Suprapubic skin (tissue), 4 donors: ENCODE data around the gene MYO18B. TPM values are rescaled to one million over a fixed set of nuclear protein-coding genes. Genes with fewer than 3 reads are reported as not detected.

Experiments used
- DNase-seq, 2 donors: peaks; one replicate each; pipeline ENCODE4 v3.0.0-alpha.2; 2019; ENCODE audit warnings: low spot score in 2 of 2
- H3K27ac ChIP-seq: fragments of 200-600 bp; sonication (generic); one replicate; pipeline ENCODE4 v1.5.1; 2019
- H3K27me3 ChIP-seq: fragments of 200-600 bp; sonication (generic); one replicate; pipeline ENCODE4 v1.5.1; 2019
- H3K36me3 ChIP-seq: fragments of 200-600 bp; sonication (generic); one replicate; pipeline ENCODE4 v1.5.1; 2019
- H3K4me1 ChIP-seq: fragments of 200-600 bp; sonication (generic); one replicate; pipeline ENCODE4 v1.5.1; 2019
- H3K4me3 ChIP-seq: fragments of 200-600 bp; sonication (generic); one replicate; pipeline ENCODE4 v1.5.1; 2019; ENCODE audit warnings: mild to moderate bottlenecking
- H3K9me3 ChIP-seq: fragments of 200-600 bp; sonication (generic); one replicate; pipeline ENCODE4 v1.5.1; 2019
- EP300 ChIP-seq: sonication (generic); formaldehyde crosslinking; IDR thresholded peaks from one replicate; pipeline ENCODE4 v1.6.1; 2017; ENCODE audit warnings: antibody characterized with exemption
- POLR2A ChIP-seq, 2 donors: fragments of 450-650 bp; IDR thresholded peaks; one replicate each; pipeline ENCODE4 v1.6.1; 2017; ENCODE audit warnings: antibody characterized with exemption in 2 of 2, mild to moderate bottlenecking in 2 of 2, moderate library complexity in 2 of 2
- POLR2AphosphoS5 ChIP-seq, 3 donors: sonication (generic); formaldehyde crosslinking; IDR thresholded peaks; one replicate each; pipeline ENCODE4 v1.6.1; 2017; ENCODE audit warnings: antibody characterized with exemption in 3 of 3
- WGBS: methylation state at CpG from one replicate; pipeline ENCODE4 v1.1.5; 2018; 5-methylcytosine and 5-hydroxymethylcytosine counted together
- total RNA-seq, 4 donors: library from RNA; depleted of rRNA; stranded (reverse); fragments of >200 nt; gene quantifications; one replicate each; pipeline ENCODE4 v1.1.0, GENCODE V29; 2016
- TF ChIP-seq, protein P1 (sequence below), 2 donors: fragments of 200-600 bp in 1 of 2; fragments of 450-650 bp in 1 of 2; sonication (generic) in 1 of 2; IDR thresholded peaks; one replicate each; pipeline ENCODE4 v1.5.1; 2016 to 2019; ENCODE audit warnings: antibody characterized with exemption in 2 of 2, mild to moderate bottlenecking in 1 of 2, moderate library complexity in 1 of 2

The MYO18B gene
- total RNA-seq, 4 donors from 2014 or later, result 1.2 to 3.2 (median 1.7) TPM

DNA sequence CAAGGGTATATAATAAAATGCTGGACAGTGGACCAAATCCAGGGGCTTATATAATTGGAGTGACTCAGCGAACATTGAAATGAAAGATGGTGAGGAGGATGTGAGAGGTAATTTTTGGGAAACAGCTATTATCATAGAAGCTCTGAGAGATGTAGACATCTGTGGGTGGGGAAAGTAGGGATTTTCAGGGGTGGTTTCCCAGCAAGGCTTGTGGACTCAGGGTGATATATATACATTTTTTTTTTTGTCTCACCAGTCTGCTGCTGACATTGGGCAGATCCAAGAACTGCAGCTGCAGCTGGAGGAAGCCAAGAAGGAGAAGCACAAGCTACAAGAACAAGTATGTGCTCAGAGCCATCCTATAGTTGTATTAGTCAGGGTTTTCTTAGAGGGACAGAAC, 208.1 kb downstream of the MYO18B start:
- no peak overlapping the region for H3K4me3 ChIP-seq
- WGBS, result 73% methylated on average over 1 of the region's 1 CpG
- no peaks in the 10 kb centered on the region for H3K36me3 ChIP-seq
- H3K9me3 ChIP-seq, result no peaks in the 10 kb centered on the region
- peaks cover 7% of the 10 kb centered on the region for H3K27me3 ChIP-seq
- TF ChIP-seq, protein P1, sequence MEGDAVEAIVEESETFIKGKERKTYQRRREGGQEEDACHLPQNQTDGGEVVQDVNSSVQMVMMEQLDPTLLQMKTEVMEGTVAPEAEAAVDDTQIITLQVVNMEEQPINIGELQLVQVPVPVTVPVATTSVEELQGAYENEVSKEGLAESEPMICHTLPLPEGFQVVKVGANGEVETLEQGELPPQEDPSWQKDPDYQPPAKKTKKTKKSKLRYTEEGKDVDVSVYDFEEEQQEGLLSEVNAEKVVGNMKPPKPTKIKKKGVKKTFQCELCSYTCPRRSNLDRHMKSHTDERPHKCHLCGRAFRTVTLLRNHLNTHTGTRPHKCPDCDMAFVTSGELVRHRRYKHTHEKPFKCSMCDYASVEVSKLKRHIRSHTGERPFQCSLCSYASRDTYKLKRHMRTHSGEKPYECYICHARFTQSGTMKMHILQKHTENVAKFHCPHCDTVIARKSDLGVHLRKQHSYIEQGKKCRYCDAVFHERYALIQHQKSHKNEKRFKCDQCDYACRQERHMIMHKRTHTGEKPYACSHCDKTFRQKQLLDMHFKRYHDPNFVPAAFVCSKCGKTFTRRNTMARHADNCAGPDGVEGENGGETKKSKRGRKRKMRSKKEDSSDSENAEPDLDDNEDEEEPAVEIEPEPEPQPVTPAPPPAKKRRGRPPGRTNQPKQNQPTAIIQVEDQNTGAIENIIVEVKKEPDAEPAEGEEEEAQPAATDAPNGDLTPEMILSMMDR (IDR thresholded peaks at IDR 0.05), result no peak
- TF ChIP-seq EP300 (no peak), POLR2AphosphoS5 (IDR thresholded peaks at IDR 0.05) (no peak), POLR2A (IDR thresholded peaks at IDR 0.05) (no peak)
- DNase-seq, result no peak
- no peak overlapping the region for H3K27ac ChIP-seq
- H3K4me1 ChIP-seq, result no peaks in the 10 kb centered on the region

DNA sequence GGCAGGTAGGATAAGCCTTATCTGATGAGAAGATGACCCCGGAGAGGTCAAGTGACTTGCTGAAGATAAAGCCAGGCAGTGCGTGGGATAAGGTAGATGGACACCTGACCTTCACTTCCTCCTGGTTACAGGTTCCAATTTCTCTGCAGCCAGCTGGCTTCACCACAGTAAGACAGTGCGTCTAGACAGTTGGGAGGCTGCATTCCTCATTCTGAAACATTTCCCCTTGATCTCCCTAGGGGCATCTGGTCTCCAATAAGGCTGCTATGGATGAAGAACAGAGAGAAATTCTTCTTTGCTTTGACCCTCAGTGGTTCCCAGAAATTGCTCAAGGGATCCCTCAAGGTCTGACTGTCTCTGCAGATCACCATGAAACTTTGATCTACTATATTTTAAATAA, 211.3 kb downstream of the MYO18B start:
- TF ChIP-seq POLR2A (IDR thresholded peaks at IDR 0.05) (no peak), POLR2AphosphoS5 (IDR thresholded peaks at IDR 0.05) (no peak), EP300 (no peak)
- TF ChIP-seq, protein P1 (IDR thresholded peaks at IDR 0.05), result no peak
- Histone ChIP-seq H3K9me3 (no peaks in the 10 kb centered on the region), H3K27ac (no peak overlapping the region), H3K36me3 (no peaks in the 10 kb centered on the region), H3K4me3 (no peak overlapping the region), H3K27me3 (peaks cover 7% of the 10 kb centered on the region), H3K4me1 (no peaks in the 10 kb centered on the region)
- DNase-seq, result no peak
- 61% methylated on average over 3 of the region's 3 CpGs for WGBS

GRCh38 chr22:25953919-25954318, 211.9 kb downstream of the MYO18B start:
- TF ChIP-seq, protein P1 (IDR thresholded peaks at IDR 0.05), result no peak
- WGBS, result 70% methylated on average over 4 of the region's 4 CpGs
- Histone ChIP-seq H3K36me3 (no peaks in the 10 kb centered on the region), H3K9me3 (no peaks in the 10 kb centered on the region), H3K27me3 (peaks cover 4% of the 10 kb centered on the region), H3K4me3 (no peak overlapping the region), H3K27ac (no peak overlapping the region), H3K4me1 (no peaks in the 10 kb centered on the region)
- DNase-seq, result no peak

DNA sequence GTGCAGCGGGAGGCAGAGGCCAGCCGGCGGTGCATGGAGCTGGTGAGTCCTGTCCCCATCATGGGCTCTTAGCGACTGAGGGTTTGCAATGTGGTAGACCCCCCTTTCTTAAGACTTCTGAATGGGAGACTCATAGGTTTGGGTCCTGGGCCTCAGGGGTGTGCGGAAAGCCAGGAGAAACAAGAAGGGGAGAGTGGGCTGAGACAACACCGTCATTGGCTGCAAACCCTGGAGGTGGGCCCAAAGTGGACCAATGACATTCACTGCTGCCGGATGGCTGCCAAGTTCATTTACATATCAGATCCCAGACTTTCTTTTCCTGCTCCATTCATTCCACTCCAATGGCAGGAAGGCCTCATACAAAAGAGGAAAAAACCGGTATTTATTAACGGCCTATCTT, 213.3 kb downstream of the MYO18B start:
- Histone ChIP-seq H3K27me3 (peaks cover 4% of the 10 kb centered on the region), H3K9me3 (no peaks in the 10 kb centered on the region), H3K36me3 (no peaks in the 10 kb centered on the region), H3K4me1 (no peaks in the 10 kb centered on the region), H3K4me3 (no peak overlapping the region), H3K27ac (no peak overlapping the region)
- no peak for DNase-seq
- 93% methylated on average over 9 of the region's 9 CpGs for WGBS
- no peak for TF ChIP-seq EP300
- TF ChIP-seq POLR2A (IDR thresholded peaks at IDR 0.05), result no peak
- no peak for TF ChIP-seq POLR2AphosphoS5 (IDR thresholded peaks at IDR 0.05)
- TF ChIP-seq, protein P1 (IDR thresholded peaks at IDR 0.05), result no peak

- TF ChIP-seq EP300 (no peak), POLR2A (IDR thresholded peaks at IDR 0.05) (no peak), POLR2AphosphoS5 (IDR thresholded peaks at IDR 0.05) (no peak)
- TF ChIP-seq, protein P1 (IDR thresholded peaks at IDR 0.05), result no peak
- no peaks in the 10 kb centered on the region for H3K27me3 ChIP-seq
- 57% methylated on average over 5 of the region's 5 CpGs for WGBS
- no peak overlapping the region for H3K27ac ChIP-seq
- H3K9me3 ChIP-seq, result no peaks in the 10 kb centered on the region
- H3K4me1 ChIP-seq, result no peaks in the 10 kb centered on the region
- H3K4me3 ChIP-seq, result no peak overlapping the region
- H3K36me3 ChIP-seq, result no peaks in the 10 kb centered on the region
- DNase-seq, result no peak
Observed at GRCh38 chr22:25956801-25957200, 214.8 kb downstream of the MYO18B start.
